AG08396 (cell line): ENCODE measurements around the gene DISP3.
"Not testable (repeated sequence)": the region's sequence is repeated elsewhere in the genome, so short reads cannot be mapped to it uniquely, and the experiment has no call there.

Experiments used
- DNase-seq: peaks from one replicate; pipeline ENCODE4 v3.0.0; 2012; ENCODE audit warnings: low spot score, mixed read lengths

DISP3 gene

GRCh38 chr1:11576109-11576875 is 97.3 kb downstream of the DISP3 start:
- no peak for DNase-seq

DNA sequence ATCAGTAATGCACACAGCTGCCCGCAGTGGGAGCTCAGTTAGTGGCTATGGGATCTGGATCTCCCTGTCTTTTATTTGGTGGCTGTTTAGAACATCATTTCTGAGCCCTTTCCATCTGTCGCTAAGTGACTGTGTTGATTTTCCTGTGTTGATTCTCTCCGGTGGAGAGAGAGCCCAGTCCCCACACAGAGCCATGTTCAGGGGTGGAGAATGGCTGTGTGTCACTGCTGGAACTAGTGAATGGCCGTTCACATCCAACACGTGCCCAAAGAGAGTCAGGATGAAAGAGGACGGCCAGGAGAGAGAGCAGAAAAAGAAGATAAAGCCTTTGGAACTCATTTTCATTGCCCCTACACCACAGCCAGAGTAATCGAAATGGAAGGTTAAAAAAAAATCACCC is 99.0 kb downstream of the DISP3 start:
- DNase-seq = no peak

DNA sequence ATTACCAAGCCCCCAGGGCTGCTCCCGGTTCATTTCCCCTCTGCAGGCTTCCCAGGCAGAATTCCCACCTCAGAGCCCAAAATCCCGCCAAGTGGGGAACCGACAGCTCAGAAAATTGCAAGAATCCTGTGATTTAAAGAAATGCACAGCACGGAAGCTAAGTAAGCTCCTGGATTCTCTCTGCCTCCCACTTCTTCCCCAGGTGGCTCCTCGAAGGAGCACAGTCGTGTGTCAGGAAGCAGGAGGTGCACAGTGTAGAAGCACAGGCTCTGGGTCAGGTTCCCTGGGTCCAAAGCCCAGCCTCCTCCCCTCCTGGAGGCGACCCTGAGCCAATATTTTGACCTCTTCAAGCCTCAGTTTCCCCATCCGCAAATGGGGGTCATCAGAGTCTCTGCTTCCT is 100.6 kb downstream of the DISP3 start:
- no peak for DNase-seq

- DNase-seq = not testable (repeated sequence)
Measured at GRCh38 chr1:11580049-11580448, 101.1 kb downstream of the DISP3 start.

DNA sequence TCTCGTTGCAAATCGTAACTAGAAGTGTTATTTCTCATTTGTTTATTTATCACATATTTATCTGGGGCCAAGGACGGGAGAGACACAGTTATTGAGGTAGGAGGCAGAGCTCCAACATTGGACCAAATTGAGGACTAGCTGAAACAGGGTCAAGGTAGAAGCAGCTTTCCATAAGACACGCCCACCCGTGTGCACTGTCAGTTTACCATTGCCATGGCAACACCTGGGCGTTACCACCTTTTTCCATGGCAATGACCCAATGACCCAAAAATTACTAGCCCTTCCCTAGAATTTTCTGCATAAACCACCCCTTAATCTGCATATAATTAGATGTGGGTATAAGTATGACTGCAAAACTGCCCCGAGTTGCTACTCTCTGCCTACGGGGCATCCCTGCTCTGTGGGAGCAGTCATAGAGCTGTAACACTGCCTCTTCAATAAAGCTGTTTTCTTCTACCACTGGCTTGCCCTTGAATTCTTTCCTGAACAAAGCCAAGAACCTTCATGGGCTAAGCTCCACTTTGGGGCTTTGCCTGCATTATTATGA is 102.6 kb downstream of the DISP3 start:
- DNase-seq = no peak

DNA sequence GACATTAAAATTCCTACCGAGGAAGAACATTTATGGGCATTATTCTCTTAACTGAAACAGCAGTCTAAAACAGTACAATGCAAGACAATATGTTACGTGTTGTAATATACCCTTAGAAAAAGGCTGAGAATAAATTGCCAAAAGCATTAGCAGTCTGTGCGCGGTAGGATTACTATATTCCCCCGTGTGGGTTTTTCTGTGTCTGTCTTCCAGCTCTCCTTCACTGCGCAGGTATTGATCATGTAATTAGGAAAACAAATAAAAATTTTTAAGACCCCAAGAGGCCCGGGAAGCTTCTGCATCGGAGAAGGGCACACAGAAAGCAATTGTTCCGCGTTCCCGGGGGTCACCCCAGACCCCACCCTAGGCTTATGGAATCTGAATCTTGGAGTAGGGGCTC is 106.4 kb downstream of the DISP3 start:
- no peak for DNase-seq
